ENCODE results near the gene PHIP.

PHIP gene

GRCh38 chr6:79089552-79090404 lies 11.7 kb upstream of the PHIP start:
- TF ChIP-seq POU2F2 (IDR thresholded peaks at IDR 0.05; ENCODE audit: low read depth, low read length) (no peak), POLR2A (IDR thresholded peaks at IDR 0.05; ENCODE audit: low read depth, low read length) (no peak), PAX5 (IDR thresholded peaks at IDR 0.05; ENCODE audit: insufficient read depth, low read length, severe bottlenecking) (no peak), TAF1 (IDR thresholded peaks at IDR 0.05; ENCODE audit: low read depth, low read length) (no peak), SPI1 (IDR thresholded peaks at IDR 0.05; ENCODE audit: low read depth, low read length) (no peak)
- no peak for FAIRE-seq
- no peak for DNase-seq (ENCODE audit: insufficient read length, low spot score)

GRCh38 chr6:79084693-79085092 lies 6.6 kb upstream of the PHIP start:
- TF ChIP-seq SPI1 (IDR thresholded peaks at IDR 0.05; ENCODE audit: low read depth, low read length) (no peak), POLR2A (IDR thresholded peaks at IDR 0.05; ENCODE audit: low read depth, low read length) (no peak), POU2F2 (IDR thresholded peaks at IDR 0.05; ENCODE audit: low read depth, low read length) (no peak), TAF1 (IDR thresholded peaks at IDR 0.05; ENCODE audit: low read depth, low read length) (no peak), POLR2AphosphoS5 (IDR thresholded peaks at IDR 0.05; ENCODE audit: low read depth, low read length) (no peak), PAX5 (IDR thresholded peaks at IDR 0.05; ENCODE audit: insufficient read depth, low read length, severe bottlenecking) (no peak)
- FAIRE-seq (no peak), DNase-seq (ENCODE audit: insufficient read length, low spot score) (no peak)

GRCh38 chr6:79082304-79082703 lies 4.2 kb upstream of the PHIP start:
- FAIRE-seq (no peak), DNase-seq (ENCODE audit: insufficient read length, low spot score) (no peak)
- TF ChIP-seq POLR2AphosphoS5 (IDR thresholded peaks at IDR 0.05; ENCODE audit: low read depth, low read length), result no peak
- TF ChIP-seq POU2F2 (IDR thresholded peaks at IDR 0.05; ENCODE audit: low read depth, low read length), result no peak
- TF ChIP-seq SPI1 (IDR thresholded peaks at IDR 0.05; ENCODE audit: low read depth, low read length), result no peak
- no peak for TF ChIP-seq PAX5 (IDR thresholded peaks at IDR 0.05; ENCODE audit: insufficient read depth, low read length, severe bottlenecking)
- no peak for TF ChIP-seq POLR2A (IDR thresholded peaks at IDR 0.05; ENCODE audit: low read depth, low read length)
- TF ChIP-seq TAF1 (IDR thresholded peaks at IDR 0.05; ENCODE audit: low read depth, low read length), result no peak

- FAIRE-seq, result no peak
- TF ChIP-seq SPI1 (IDR thresholded peaks at IDR 0.05; ENCODE audit: low read depth, low read length) (no peak), TAF1 (IDR thresholded peaks at IDR 0.05; ENCODE audit: low read depth, low read length) (no peak), POLR2AphosphoS5 (IDR thresholded peaks at IDR 0.05; ENCODE audit: low read depth, low read length) (no peak), PAX5 (IDR thresholded peaks at IDR 0.05; ENCODE audit: insufficient read depth, low read length, severe bottlenecking) (no peak), POU2F2 (IDR thresholded peaks at IDR 0.05; ENCODE audit: low read depth, low read length) (no peak), POLR2A (IDR thresholded peaks at IDR 0.05; ENCODE audit: low read depth, low read length) (no peak)
- no peak for DNase-seq (ENCODE audit: insufficient read length, low spot score)
Observed at GRCh38 chr6:79081663-79082062, 3.6 kb upstream of the PHIP start.

DNA sequence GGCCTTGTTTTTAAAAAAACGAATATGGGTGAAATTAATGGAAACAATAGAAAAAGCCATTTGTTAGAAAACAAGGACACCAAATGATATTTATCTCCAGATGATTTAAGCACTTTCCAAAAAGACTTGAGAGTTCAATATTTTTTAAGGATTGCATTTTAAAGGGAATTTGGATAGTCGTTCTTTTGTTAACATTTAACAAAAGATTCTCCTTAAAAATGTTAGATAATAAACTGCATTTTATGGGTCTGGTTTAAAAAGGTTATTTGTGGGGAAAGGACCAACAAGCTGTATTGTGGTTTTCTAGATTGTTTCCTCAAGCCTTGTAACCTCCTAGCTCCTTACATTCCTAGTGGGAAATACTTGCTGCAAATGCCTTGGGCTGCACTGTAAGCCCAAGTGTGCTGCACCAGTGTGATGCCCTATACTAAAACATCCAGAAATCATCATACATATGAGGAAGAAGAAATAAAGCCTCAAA lies 1.5 kb upstream of the PHIP start:
- FAIRE-seq, result no peak
- no peak for TF ChIP-seq PAX5 (IDR thresholded peaks at IDR 0.05; ENCODE audit: insufficient read depth, low read length, severe bottlenecking)
- TF ChIP-seq POU2F2 (IDR thresholded peaks at IDR 0.05; ENCODE audit: low read depth, low read length), result no peak
- no peak for TF ChIP-seq SPI1 (IDR thresholded peaks at IDR 0.05; ENCODE audit: low read depth, low read length)
- TF ChIP-seq TAF1 (IDR thresholded peaks at IDR 0.05; ENCODE audit: low read depth, low read length), result no peak
- no peak for TF ChIP-seq POLR2AphosphoS5 (IDR thresholded peaks at IDR 0.05; ENCODE audit: low read depth, low read length)
- no peak for TF ChIP-seq POLR2A (IDR thresholded peaks at IDR 0.05; ENCODE audit: low read depth, low read length)

DNA sequence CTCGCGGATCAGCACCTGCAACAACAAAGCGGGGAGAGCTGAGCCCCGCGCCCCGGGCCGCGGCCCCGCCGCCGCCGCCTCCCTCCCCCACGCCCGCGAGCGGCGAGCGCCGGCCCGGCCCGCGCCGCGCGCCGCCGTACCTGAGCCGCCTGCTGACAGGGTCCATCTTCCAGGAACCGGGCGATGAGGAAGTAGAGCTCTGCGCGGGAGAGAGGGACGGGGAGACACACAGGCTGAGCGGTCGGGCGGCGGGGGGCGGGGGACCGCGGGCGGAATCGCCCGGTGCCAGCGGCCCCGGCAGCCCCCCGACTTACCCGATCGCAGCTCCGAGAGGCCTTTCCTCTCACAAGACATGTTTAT lies 359 bp downstream of the PHIP start:
- no peak for TF ChIP-seq POU2F2 (IDR thresholded peaks at IDR 0.05; ENCODE audit: low read depth, low read length)
- 0 out of 2 replicates have a peak, but pooled peaks have one; percentile 1 for TF ChIP-seq SPI1 (IDR thresholded peaks at IDR 0.05; ENCODE audit: low read depth, low read length)
- DNase-seq (ENCODE audit: insufficient read length, low spot score), result peak; percentile 37
- no peak for FAIRE-seq

More for the DNA sequence above, 1.5 kb upstream of the PHIP start:
- DNase-seq (ENCODE audit: insufficient read length, low spot score), result no peak

DNA sequence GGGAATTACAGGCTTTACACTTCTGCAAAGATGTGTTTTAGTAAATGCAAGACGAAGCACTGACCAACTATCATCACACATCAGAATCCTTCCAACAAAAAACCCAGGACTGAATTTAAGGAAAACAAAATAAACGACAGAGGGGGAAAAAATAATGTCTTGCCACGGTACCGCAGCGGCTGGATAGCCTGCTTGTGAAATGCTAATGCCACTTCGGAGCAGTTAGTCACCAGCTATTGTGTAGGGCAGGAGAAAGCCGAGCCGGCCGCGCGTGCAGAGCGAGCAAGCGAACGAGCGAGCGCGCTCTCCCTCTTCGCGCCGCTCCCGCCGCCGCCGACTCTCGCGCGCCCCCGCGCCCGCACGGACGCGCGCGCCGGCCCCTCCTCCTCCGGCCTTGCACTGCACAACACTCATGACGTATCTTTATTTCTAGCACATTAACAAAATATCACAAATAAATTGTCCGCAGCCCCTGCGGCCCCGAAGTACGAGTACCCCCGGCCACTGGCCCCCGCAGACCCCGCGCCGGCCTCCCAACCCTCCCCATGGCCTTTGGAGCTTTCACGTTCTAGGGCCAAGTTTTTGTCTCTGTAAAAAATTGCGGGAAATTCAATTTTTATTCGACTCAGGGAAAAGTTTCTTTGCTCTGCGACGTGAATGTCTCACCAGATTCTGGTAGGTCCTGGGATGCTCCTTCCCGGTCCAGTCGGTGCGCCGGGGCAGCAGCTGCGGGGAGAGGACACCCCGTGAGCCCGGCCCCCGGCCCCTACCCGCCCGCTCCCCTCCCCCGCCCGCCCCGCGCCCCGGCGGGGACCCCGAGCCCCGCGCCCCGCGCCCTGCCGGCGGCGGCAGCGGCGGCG lies 1.0 kb downstream of the PHIP start:
- FAIRE-seq (peak; percentile 89), DNase-seq (ENCODE audit: insufficient read length, low spot score) (peak; percentile 47)
- TF ChIP-seq POU2F2 (IDR thresholded peaks at IDR 0.05; ENCODE audit: low read depth, low read length) (peak; percentile 60; the same call in 1 of the 2 replicates), POLR2A (IDR thresholded peaks at IDR 0.05; ENCODE audit: low read depth, low read length) (0 out of 2 replicates have a peak, but pooled peaks have one; percentile 53), POLR2AphosphoS5 (IDR thresholded peaks at IDR 0.05; ENCODE audit: low read depth, low read length) (no peak; the same call in 1 of the 2 replicates), SPI1 (IDR thresholded peaks at IDR 0.05; ENCODE audit: low read depth, low read length) (no peak), PAX5 (IDR thresholded peaks at IDR 0.05; ENCODE audit: insufficient read depth, low read length, severe bottlenecking) (no peak), TAF1 (IDR thresholded peaks at IDR 0.05; ENCODE audit: low read depth, low read length) (peak; percentile 60; the same call in 1 of the 2 replicates)

GRCh38 chr6:79076160-79076559 lies 1.9 kb downstream of the PHIP start:
- FAIRE-seq, result no peak
- no peak for TF ChIP-seq POLR2A (IDR thresholded peaks at IDR 0.05; ENCODE audit: low read depth, low read length)
- no peak for TF ChIP-seq TAF1 (IDR thresholded peaks at IDR 0.05; ENCODE audit: low read depth, low read length)
- no peak for TF ChIP-seq PAX5 (IDR thresholded peaks at IDR 0.05; ENCODE audit: insufficient read depth, low read length, severe bottlenecking)
- TF ChIP-seq POU2F2 (IDR thresholded peaks at IDR 0.05; ENCODE audit: low read depth, low read length), result no peak
- no peak for TF ChIP-seq POLR2AphosphoS5 (IDR thresholded peaks at IDR 0.05; ENCODE audit: low read depth, low read length)
- no peak for TF ChIP-seq SPI1 (IDR thresholded peaks at IDR 0.05; ENCODE audit: low read depth, low read length)
- no peak for DNase-seq (ENCODE audit: insufficient read length, low spot score)

- DNase-seq (ENCODE audit: insufficient read length, low spot score), result no peak
- TF ChIP-seq POU2F2 (IDR thresholded peaks at IDR 0.05; ENCODE audit: low read depth, low read length) (no peak), POLR2AphosphoS5 (IDR thresholded peaks at IDR 0.05; ENCODE audit: low read depth, low read length) (no peak), SPI1 (IDR thresholded peaks at IDR 0.05; ENCODE audit: low read depth, low read length) (no peak)
- no peak for FAIRE-seq
Observed at GRCh38 chr6:79073888-79074287, 4.2 kb downstream of the PHIP start.
